GM21526 (cell line): ENCODE data around the gene PRKCD.

ENCODE experiments used
- ATAC-seq: cut with Tn5 transposase; IDR thresholded peaks from one replicate; pipeline ENCODE4 v1.9.1; 2021; ENCODE audit warnings: moderate library complexity; ENCODE audit not compliant: unreplicated experiment, low FRiP score

PRKCD gene

DNA sequence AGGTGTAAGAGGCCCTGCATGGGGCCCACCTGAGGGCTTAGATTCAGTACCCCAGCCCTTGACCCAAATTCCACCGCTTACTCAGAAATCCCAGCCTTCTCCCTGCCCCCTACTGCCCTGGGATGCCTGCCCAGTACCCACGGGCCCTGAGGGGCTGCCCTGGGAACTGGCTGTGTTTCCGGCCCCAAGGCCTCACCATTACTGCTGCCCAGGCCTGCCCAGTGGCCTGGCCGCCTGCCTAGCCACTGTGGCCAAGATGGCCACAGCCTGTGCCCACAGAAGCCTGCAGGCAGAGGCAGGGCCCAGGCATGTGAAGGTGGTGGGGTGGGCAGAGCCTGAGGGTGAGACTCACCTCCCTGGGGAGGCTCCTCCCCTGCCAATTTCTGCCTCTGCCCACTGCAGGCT, 6.1 kb upstream of the PRKCD start:
- no peak for ATAC-seq

DNA sequence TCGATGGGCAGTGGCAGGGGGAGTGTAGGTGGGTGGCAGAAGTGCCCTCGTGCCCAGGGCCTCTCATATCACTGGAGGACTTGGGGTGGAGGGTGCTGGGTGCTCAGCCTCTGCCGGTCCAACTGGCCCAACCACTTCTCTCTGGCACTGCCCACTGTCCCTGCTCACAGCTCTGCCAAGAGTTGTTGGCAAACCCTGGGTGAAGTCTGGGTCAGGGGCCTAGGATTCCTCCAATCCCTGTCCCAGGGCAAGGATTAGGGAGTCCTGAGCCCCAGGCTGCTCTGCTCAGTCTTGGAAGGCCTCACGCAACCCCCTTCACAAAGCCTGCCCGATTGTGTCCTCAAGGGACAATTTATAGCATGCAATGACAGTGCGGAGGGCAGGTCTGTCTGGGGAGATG, 5.2 kb upstream of the PRKCD start:
- no peak for ATAC-seq

DNA sequence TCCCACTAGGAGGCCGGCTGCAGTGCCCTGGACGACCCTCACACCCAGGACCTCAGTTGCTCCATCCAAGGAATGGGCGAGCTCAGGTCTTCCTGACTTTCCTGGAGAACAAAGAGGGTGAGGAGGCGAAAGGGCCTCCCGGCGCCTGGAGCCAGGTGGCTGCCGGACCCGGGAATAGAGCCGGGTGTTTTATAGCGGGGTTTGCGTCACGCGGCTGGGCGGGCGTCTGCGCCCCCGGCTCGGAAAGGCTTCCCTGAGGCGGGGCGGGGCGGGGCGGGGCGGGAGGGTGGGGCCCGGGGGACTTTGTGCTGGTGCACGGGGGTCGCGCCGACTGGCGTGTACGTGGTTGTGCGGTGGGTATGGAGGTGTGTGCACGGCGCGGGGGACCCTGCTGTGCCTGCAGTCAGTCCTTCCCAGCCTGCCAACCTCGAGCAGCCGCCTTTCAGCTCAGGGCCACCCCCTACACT, 4.6 kb upstream of the PRKCD start:
- ATAC-seq = no peak

DNA sequence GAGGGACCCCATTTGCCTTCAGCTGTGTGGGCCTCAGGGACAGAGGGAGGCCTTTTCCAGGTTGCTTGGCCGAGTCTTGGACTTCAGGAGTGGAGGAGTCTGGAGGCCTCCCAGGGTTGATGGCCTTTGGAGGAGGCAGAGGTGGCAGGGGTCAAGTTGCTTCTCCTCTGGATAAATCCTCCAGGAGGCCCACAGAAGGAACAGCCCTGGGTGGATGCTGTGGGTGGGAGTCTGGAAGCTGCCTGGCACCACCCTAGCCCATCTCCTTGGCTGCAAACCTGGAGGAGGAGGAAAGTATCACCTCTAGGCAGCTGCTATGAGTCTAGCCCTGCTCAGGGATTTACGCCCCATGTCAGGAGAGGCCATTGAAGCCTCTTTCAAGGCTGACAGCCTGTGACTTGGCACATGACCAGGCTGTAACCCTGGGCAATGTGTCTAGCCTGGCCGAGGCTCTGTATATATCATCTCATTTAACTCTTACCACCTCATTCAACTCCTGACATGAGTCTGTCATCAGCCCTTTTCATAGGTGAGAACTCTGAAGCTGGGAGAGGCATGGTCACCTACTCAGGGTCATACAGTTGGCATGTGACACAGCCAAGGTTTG, 2.9 kb upstream of the PRKCD start:
- no peak for ATAC-seq

DNA sequence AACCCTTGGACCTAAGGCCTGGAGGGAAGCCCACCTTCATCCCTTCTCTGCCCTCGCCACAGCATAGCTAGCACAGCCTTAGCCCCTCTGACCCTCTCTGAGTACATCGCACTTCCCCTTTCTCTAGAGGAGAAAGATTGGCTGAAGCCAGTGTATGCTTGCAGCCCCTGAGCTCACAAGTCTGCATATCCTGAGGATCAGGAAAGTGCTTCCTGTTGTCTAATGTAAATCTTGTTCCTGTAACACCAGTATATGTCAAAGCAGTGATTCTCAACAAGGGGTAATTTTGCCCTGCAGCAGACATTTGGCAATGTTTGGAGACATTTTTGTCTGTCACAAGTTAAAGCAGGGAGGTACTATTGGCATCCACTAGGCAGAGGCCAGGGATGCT, 2.2 kb upstream of the PRKCD start:
- ATAC-seq = no peak

DNA sequence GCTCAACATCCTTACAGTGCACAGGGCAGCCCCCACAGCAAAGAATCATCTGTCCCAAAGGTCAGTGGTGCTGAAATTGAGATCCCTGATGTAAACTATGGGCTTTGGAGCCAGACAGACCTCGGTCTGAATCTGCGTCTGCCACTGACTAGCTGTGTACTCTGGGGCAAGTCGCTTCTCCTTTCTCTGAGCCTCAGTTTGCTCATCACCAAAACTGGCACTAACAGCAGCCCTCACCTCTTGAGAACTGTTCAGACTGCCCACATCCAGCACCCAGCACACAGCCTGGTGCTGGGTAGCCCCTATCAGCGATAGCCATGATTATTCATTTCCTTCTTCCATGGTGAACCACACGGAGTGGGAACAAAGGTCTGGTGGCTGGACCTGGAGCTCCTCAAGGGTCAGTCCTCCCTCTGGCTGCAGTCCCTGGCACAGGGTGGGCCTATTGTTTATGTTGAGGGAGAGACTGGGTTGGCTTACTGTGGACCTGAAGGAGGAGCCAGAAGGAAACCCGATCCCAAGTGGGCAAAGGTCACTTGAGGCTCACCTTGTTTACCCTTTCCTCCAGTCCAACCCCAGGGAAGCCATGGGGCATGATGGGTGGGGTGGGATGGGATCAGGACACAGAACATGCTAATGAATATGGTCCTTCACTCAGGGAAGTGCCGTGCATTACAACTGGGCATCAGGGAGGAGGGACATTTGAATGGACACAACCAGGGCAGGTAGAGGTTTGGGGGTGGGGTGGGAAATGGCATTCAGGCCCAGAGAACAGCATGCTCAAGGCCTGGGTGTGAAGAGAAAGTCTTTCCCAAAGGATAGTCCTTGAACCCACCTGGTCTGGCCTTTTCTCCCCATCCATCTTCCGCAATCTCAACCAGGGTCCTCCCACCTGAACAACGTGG, 1.6 kb upstream of the PRKCD start:
- ATAC-seq = no peak

DNA sequence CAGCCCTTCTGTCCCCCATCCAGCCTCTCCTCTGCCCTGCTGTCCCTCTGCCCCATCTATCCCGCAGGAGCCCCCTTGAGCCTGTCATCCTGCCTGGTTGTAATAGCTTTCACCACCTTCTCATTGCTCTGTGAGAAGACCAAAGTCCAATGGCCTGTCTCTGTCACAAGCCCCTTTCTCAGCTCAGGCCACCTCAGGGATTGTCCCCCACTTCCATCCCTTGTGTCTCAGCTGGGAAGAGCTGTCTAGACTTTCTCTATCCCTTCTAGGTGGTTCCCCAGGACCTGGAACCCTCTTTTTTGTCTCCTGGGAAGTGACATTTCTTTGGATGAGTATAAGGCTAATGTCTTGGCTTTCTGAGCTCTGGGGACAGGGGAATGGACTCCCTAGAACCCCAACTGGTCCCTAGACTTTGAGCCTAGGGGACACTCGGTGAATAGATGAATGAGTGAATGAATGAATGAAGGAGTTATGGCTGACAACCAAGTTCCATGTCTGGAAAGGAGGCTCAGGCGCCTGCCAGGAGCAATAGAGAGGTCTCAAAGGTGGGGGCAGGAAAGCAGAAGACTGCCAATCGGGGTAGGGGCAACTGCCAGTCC, 849 bp upstream of the PRKCD start:
- ATAC-seq = no peak

DNA sequence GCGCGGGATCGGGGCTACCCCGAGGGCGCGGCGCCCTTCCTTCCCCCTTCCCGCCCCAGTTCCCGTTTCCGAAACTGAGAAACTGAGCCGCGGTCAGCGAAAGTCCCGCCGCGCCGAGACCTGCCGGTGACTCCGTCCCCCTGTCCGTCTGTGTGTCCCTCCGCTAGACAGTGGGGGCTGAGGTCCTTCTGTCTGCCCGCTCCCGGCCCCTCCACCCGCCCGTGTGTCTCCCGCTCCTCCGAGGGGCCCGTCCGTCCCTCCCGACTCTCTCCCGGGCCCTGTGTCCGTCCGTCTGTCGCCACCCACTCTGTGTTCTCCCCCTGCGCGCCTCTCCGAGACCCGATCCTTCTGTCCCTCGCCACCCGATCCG, 426 bp downstream of the PRKCD start:
- no peak for ATAC-seq

DNA sequence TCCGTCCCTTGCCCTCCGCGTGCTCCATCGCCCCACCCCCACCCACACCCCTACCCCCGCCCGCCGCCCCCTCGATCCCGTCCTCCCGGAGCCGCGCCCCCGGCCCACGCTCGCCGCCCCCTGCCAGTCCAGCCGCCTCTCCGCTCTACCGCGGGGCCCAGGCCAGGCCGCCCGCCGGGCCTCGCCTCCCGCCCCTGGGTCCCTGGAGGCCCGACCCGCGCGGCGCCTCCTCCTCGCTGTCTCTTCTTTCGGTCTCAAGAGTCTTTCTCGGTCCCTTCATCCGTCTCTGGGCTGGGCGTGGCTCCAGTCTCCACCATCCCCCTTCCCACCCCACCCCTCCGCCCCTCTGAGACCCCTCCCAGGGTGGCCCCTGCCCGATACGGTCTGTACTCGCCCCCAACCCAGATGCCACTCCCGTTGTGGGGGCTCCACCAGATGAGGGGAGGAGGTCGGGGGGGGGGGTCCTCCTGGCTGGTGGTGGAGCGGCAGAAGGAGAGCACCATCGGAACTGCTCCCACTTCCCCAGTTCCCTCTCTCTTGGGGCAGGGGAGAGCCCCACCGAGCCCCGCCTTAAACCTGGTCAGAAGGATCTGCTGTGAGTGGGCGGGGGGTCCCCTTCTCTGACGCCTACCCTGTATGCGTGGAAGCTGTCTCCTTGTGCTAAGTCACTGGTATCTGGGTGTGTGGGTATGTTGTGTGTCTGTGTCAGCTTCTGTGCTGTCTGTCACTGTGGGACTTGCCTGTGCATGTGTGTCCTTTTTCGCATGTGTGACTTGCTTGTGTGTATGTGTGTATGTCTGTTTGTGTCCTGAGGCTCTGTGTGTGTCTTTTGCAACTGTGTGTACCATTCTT, 1.0 kb downstream of the PRKCD start:
- ATAC-seq = no peak

DNA sequence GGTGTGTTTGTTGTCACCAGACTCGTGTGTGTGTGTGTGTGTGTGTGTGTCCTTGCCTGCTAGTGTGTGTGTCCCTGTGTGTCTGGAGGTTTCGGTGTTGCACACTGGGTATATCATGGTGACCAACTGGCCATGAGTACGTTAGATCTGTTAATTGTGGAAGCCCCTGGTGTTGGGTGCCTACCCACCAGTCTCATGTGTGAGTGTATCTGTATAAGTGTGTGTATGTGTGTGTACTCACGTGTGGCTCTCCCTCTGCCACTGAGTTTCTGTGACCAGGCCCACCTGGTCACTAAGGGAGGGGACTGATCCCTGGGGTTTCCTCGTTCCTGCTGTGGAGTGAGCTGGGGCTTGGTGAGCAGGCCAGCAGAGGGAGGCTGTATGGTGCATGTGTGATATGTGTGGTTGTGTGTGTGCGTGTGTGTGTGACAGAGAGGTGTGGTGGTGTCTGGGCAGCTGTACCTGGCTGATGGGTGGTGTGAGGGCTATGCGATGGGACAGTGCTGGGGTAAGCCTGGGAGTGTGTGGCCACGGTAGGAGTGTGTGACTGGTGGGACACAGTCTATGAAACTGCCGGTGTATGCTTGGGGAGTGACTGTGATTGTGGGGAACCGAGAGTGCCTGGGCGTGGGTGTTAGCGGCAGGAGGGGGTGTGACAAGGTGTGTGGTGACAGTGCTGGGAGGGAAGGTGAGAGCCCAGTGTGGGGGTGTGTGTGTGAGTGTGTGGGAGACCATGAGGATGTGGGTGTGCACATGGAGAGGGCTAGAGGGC, 1.8 kb downstream of the PRKCD start:
- peak; percentile 37 for ATAC-seq

DNA sequence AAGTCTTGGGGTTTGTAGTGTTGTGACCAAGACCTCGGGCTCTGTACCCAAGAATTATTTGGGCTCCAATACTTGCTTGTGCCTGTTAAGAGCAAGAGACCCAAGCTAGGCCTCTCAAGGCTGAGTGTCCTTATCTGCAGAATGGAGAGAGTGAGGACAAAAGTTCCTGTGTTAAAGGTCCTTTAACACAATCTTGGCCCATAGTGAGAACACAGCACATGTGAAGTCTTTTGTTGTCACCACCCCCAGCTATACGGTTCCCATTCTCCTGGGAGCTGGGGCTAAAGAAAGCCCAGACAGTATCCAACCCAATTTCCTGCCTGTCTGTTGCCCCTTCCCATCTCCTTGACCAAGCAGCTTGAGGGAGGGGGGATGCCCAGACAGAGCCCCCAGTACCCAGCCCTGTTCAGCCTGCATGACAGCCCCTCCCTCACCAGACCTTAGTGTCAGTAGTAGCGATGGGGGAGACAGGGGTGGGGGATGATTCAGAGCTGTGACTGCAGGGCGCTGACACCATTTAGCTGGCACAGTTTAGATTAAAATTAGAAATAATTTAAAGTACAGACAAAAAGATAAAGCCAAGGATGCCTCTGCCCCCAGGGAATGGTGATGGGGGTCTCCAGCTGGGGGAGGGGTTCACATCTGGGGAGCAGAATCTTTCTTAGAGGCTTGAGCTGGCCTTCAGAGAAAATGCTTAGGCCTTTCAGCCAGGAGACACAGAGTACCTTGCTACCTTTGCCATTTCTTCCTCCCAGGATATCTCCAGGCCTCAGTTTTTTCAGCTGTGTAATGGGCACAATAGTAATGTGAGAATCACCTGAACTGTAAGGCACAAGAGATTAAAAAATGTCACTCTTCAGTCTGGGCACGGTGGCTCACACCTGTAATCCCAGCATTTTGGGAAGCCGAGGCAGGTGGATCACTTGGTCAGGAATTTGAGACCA, 2.7 kb downstream of the PRKCD start:
- no peak for ATAC-seq

DNA sequence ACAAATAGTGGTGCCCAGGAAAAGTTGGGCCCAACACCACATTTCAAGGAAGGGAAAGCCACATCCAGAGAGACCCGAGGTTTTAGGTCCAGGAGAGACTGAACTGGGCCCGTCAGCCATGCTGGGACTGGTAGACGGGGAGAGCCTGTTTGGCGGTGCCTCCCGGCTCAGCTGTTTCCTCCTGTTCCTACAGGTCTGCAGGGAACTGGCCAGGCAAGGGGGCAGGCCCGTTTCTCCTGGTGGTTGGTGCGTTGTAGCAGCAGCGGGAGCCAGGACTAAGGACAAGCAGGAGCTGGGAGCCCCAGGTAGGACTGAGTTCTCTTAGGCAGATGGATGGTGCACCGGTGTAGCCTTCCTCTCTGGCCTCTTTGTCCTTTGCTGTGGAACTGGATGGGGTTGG, 3.9 kb downstream of the PRKCD start:
- no peak for ATAC-seq

DNA sequence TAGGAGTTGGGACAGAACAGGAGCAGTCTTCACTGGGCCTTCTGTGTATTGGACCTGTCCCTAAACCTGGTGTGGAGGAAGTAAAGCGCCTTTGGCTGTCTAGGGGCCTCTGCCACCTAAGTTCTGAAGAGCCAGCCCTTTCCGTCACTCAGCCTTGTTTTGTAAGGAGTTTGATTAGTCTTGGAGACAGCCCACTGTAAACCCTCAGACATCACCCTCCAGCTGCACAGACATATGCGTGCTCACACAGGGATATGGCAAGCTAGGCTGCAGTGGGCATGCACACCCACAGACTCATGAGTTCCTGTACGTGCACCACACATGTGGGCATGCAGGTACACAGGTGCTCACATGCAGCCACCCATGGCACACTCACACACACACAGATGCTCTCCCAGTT, 5.2 kb downstream of the PRKCD start:
- ATAC-seq = no peak

DNA sequence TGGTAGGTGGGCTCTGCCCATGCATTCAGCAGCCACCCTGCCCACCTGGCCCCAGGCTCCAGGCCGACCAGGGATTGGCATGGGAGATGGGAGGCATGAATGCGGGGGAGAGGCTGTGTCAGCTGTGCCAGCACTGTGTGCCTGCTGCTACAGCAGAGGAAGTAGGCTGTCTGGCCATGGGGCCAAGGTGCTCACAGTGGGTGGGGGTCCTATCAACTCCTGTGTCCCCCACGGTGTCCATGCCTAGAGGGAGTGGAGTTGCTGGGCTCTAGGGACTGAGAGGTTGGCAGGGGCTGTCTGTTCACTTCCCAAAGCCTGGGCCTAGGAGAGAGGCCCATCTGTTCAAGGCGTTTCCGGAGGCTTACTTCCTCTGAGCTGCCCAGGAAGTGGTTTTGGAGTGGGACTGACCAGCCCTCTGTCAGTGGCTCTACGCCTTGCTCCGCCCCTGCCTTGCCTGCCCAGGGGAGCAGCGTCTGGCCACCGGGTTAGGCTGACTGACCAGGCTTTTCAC, 5.8 kb downstream of the PRKCD start:
- ATAC-seq = no peak

DNA sequence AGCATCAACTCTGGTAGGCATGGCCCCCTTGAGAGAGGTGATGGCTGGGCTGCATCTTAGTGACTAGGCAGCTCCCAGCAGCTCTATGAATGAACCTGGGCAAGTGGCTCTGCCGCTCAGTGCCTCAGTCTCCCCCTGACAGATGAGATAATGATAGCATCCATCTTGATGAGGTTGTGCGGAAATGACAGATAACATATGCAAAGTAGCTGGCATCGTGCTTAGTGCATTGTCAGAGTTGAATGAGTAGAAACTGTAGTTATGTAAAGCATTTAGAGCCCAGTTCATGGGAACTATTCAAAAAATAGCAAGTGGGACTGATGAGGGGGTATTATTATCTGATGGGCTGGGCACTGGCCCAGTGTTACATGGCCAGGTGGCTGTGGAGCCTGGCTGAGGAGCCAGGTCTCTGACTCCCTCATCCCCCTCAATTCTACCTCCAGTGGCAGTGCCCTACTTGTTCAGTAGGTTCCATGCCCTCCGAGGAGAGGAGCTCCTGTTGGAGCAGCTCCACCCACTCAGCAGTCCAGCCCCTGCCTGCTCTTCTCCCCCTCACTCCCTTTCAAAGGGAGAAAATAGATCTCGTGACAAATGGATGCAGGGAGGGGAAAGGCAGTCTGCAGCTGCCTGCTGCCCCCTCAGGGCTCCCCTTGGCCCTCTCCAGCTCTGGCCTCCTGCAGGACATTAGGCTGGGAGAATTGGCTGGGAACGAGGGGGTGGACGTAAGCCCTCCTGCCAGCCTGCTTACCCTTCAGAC, 6.6 kb downstream of the PRKCD start:
- ATAC-seq = no peak

DNA sequence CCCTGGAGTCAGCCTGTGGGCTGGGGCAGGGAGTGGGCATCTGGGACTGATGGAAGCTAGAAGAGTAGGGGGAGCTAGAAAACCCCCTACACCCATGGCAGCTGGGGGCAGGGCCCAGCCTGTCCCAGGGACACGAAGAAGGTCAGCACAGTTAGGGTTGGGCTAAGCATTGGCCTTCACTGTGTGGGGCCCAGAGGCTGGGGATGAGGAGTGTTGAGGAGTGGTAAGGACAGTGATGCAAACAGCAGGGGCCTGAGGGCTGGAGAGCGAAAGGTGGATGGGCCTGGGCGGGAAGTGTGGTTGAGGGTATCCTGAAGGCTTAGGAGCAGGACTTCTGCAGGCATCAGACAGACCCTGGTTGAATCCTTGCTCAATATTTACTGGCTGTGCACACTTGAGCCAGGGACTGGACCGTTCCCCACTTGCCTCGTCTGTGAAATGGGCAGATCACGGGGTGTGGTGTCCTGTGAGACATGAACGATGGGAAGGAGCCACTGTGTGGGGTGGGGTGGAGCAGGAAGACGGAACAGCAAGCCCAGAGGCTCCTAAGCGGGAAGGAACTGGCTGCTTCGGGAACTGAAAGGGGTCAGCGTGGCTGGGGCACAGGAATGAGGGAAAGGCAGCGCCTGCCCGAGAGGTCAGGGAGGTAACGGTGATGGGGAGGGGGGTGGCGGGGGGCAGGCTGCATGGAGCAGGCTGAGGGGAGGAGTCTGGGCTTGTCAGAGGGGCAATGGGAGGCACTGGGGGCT, 7.3 kb downstream of the PRKCD start:
- ATAC-seq = no peak

DNA sequence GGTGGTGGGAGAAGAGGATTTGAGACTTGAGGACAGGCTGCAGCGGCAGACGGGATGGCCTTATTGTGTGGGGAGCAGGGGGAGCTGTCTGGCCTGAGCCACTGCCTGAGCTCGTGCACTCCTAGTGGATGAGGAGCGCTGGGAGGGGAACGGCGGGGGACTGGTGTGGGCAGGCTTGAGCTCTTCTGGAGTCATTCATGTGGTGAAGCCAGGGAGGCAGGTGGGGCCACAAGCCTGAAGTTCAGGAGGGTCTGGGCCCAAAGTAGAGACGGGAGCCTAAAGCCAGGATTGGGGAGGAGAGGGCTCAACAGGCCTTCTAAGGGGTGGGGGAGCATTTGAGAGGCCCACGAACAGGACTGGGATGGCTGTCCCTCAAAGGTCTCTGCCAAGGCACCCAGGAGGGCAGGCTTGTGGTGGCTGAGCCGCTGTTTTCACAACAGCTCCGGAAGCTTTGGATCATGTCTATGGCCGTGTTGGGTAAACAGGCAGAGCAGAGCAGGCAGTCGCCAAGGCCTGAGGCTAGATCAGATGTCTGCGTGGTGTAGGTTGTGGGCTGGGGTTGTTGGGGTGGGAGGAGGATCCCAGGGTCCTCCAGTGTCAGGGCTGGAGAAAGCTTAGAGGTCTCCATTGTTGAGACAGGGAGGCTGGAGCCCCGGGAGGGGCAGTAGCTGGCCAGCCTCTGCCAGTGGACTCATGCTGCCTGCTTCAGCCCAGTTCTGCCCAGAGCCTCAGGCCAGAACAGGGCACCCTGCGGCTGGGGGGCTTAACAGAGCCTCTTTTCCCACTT, 8.2 kb downstream of the PRKCD start:
- ATAC-seq = no peak
